Stomach (tissue), 8 donors: ENCODE results near the gene FAM236D. TPM values are rescaled to one million over a fixed set of nuclear protein-coding genes. Genes with fewer than 3 reads are reported as not detected.

Source experiments
- polyA plus RNA-seq, 3 donors: library from polyadenylated mRNA; stranded (reverse); fragments of 200-250 nt; gene quantifications; one replicate each; pipeline ENCODE4 v1.2.3, GENCODE V29; 2013
- total RNA-seq, 5 donors: library from RNA; depleted of rRNA; stranded (reverse); fragments of >200 nt; gene quantifications; one replicate each; pipeline versions ENCODE4 v1.1.0 to v1.2.3, GENCODE V29; 2014 to 2016
- donor health status: healthy with polysubstance abuse.
- donor health status: Bipolar disorder and iron deficiency.
- donor health status: healthy.

The FAM236D gene
- total and polyA plus RNA-seq, 8 donors: not detected

Other genes starting within 250 kb of the FAM236D start
- 10 to 100 TPM; 13.0 to 61.1 (median 43.3) TPM for gene HDAC8, start 235.4 kb downstream of the FAM236D start, total RNA-seq
- 10 to 100 TPM; 26.3 to 32.4 (median 31.2) TPM for gene HDAC8, start 235.4 kb downstream of the FAM236D start, polyA plus RNA-seq
- gene PHKA1, start 93.9 kb downstream of the FAM236D start, total RNA-seq: 10 to 100 TPM in 2 of 5 donors, 1 to 10 TPM in 3; 2.0 to 13.4 (median 9.0) TPM
- 1 to 10 TPM; 3.1 to 4.9 (median 3.8) TPM for gene PHKA1, start 93.9 kb downstream of the FAM236D start, polyA plus RNA-seq
- gene DMRTC1B, start 31.3 kb downstream of the FAM236D start, total RNA-seq: not detected
- 1 to 10 TPM in 2 of 3 donors, under 1 TPM in 1; 0.93 to 2.9 (median 1.1) TPM for gene DMRTC1B, start 31.3 kb downstream of the FAM236D start, polyA plus RNA-seq
- not detected for gene FAM236B, start 25.6 kb downstream of the FAM236D start, total RNA-seq
- not detected for gene FAM236B, start 25.6 kb downstream of the FAM236D start, polyA plus RNA-seq
- gene FAM236C, start 104.4 kb upstream of the FAM236D start, total RNA-seq: not detected
- gene FAM236C, start 104.4 kb upstream of the FAM236D start, polyA plus RNA-seq: not detected
- not detected for gene FAM236A, start 130.0 kb upstream of the FAM236D start, total RNA-seq
- gene FAM236A, start 130.0 kb upstream of the FAM236D start, polyA plus RNA-seq: not detected
- gene DMRTC1, start 135.6 kb upstream of the FAM236D start, total RNA-seq: 10 to 100 TPM in 1 of 5 donors, not detected in 4; 30.3 TPM
- gene DMRTC1, start 135.6 kb upstream of the FAM236D start, polyA plus RNA-seq: not detected
- not detected for gene PABPC1L2B, start 194.7 kb upstream of the FAM236D start, total RNA-seq
- not detected for gene PABPC1L2B, start 194.7 kb upstream of the FAM236D start, polyA plus RNA-seq